B cell (primary cell): Measurements from ENCODE around the gene SIK3. TPM values are rescaled to one million over a fixed set of nuclear protein-coding genes. Genes with fewer than 3 reads are reported as not detected.

Experiments used
- ATAC-seq: fragments of 200-7000 bp; cut with Tn5 transposase; one replicate; pipeline ENCODE4 v1.10.0; 2021; ENCODE audit warnings: low read depth, mild to moderate bottlenecking, moderate number of reproducible peaks, moderate library complexity
- CTCF ChIA-PET: fragments of 350-600 bp; sonication (Branson Sonifier 250); formaldehyde crosslinking; loops from one replicate; lab custom pipeline; 2021; ENCODE audit warnings: antibody characterized with exemption, inconsistent platforms; lab: Charles Lee
- POLR2A ChIA-PET: fragments of 350-600 bp; sonication (Branson Sonifier 250); formaldehyde crosslinking; loops from one replicate; lab custom pipeline; 2021; ENCODE audit warnings: antibody characterized with exemption; lab: Charles Lee
- DNase-seq: peaks from one replicate; pipeline ENCODE4 v3.0.0; 2013
- H2AFZ ChIP-seq: 2 replicates; pipeline ENCODE4 v1.6.1; 2012; ENCODE audit warnings: mild to moderate bottlenecking, low read depth, low read length; ENCODE audit not compliant: insufficient read depth, poor library complexity, severe bottlenecking
- H3K27ac ChIP-seq, 2 donors: 1 replicate in 1 of 2; 2 replicates in 1 of 2; pipeline ENCODE4 v1.5.1; 2012 to 2013; ENCODE audit warnings: low read length in 2 of 2, mild to moderate bottlenecking in 2 of 2, moderate library complexity in 1 of 2
- H3K27me3 ChIP-seq, 4 experiments: fragments of 200-600 bp in 1 of 4; sonication (generic) in 1 of 4; replicated peaks in 1 of 4; 1 replicate in 2 of 4; 2 replicates in 2 of 4; pipeline versions ENCODE4 v1.6.1 to v1.7.0; 2013 to 2016; ENCODE audit warnings: low read length in 3 of 4, mild to moderate bottlenecking in 2 of 4, mixed read lengths in 1 of 4, moderate library complexity in 1 of 4; ENCODE audit not compliant: insufficient read depth in 4 of 4, control insufficient read depth in 3 of 4; ENCODE audit errors: control extremely low read depth in 1 of 4
- H3K36me3 ChIP-seq, 2 experiments: replicated peaks in 1 of 2; 1 replicate in 1 of 2; 2 replicates in 1 of 2; pipeline versions ENCODE4 v1.6.1 to v1.7.1; 2013; ENCODE audit warnings: low read length in 1 of 2; ENCODE audit not compliant: insufficient read depth in 2 of 2, control insufficient read depth in 1 of 2; ENCODE audit errors: control extremely low read depth in 1 of 2, extremely low read depth in 1 of 2
- H3K4me1 ChIP-seq, 2 donors: fragments of 200-600 bp in 1 of 2; sonication (generic) in 1 of 2; 1 replicate in 1 of 2; 2 replicates in 1 of 2; pipeline versions ENCODE4 v1.5.1 to v1.6.1; 2013 to 2017; ENCODE audit warnings: low read length in 2 of 2; ENCODE audit not compliant: control insufficient read depth in 2 of 2, insufficient read depth in 2 of 2
- H3K4me2 ChIP-seq: replicated peaks from 2 replicates; pipeline ENCODE3; 2012; ENCODE audit warnings: mild to moderate bottlenecking, low read depth, low read length; ENCODE audit not compliant: poor library complexity, severe bottlenecking
- H3K4me3 ChIP-seq, 5 experiments: fragments of 200-600 bp in 1 of 5; sonication (generic) in 1 of 5; 1 replicate in 3 of 5; 2 replicates in 2 of 5; pipeline versions ENCODE4 v1.5.1 to v1.7.0; 2011 to 2016; ENCODE audit warnings: low read length in 4 of 5, mild to moderate bottlenecking in 4 of 5, low read depth in 2 of 5, control low read depth in 1 of 5, moderate library complexity in 1 of 5; ENCODE audit not compliant: insufficient read depth in 1 of 5; ENCODE audit errors: control extremely low read depth in 1 of 5, extremely low read depth in 1 of 5
- H3K79me2 ChIP-seq: fragments of 200-600 bp; sonication (generic); one replicate; pipeline ENCODE4 v1.6.0; 2016; ENCODE audit warnings: low read length; ENCODE audit not compliant: control insufficient read depth, insufficient read depth
- H3K9ac ChIP-seq: fragments of 200-600 bp; sonication (generic); 2 replicates; pipeline ENCODE4 v1.6.1; 2017; ENCODE audit warnings: mild to moderate bottlenecking, low read length, moderate library complexity
- H3K9me3 ChIP-seq, 3 donors: one replicate each; pipeline versions ENCODE4 v1.6.1 to v1.7.1; 2013; ENCODE audit warnings: low read length in 2 of 3; ENCODE audit not compliant: control insufficient read depth in 2 of 3, insufficient read depth in 1 of 3; ENCODE audit errors: control extremely low read depth in 1 of 3
- H4K20me1 ChIP-seq: 2 replicates; pipeline ENCODE4 v1.6.0; 2012; ENCODE audit warnings: mild to moderate bottlenecking, low read length; ENCODE audit not compliant: insufficient read depth, control insufficient read depth, poor library complexity, severe bottlenecking
- H3K27ac Mint-ChIP-seq: one replicate; pipeline ENCODE4 v1.8.0; 2021; ENCODE audit warnings: mixed read lengths
- H3K27me3 Mint-ChIP-seq: one replicate; pipeline ENCODE4 v1.8.0; 2021; ENCODE audit warnings: mixed read lengths
- H3K4me1 Mint-ChIP-seq: one replicate; pipeline ENCODE4 v1.8.0; 2021; ENCODE audit warnings: mixed read lengths
- H3K4me3 Mint-ChIP-seq: one replicate; pipeline ENCODE4 v1.8.0; 2021; ENCODE audit warnings: mixed read lengths
- H3K9me3 Mint-ChIP-seq: one replicate; pipeline ENCODE4 v1.8.0; 2022; ENCODE audit warnings: mixed read lengths; ENCODE audit not compliant: insufficient read depth
- CTCF ChIP-seq: fragments of 200-600 bp; IDR thresholded peaks from one replicate; pipeline ENCODE4 v1.8.0; 2022; ENCODE audit warnings: antibody characterized with exemption, mild to moderate bottlenecking
- EZH2 ChIP-seq: IDR thresholded peaks from 2 replicates; pipeline ENCODE4 v1.6.1; 2012; ENCODE audit warnings: borderline replicate concordance, low read depth, mild to moderate bottlenecking, moderate library complexity, low read length; ENCODE audit not compliant: insufficient read depth, poor library complexity, severe bottlenecking
- WGBS: methylation state at CpG from one replicate; pipeline ENCODE4 v1.1.5; 2013; ENCODE audit warnings: missing lambda C conversion rate; ENCODE audit not compliant: insufficient coverage; 5-methylcytosine and 5-hydroxymethylcytosine counted together
- intact Hi-C: fragments of 100-400 bp; cut with micrococcal nuclease; formaldehyde crosslinking; loops from one replicate; pipeline ENCODE4 v1.10.0; 2022
- polyA plus RNA-seq: library from polyadenylated mRNA; depleted of rRNA; stranded (reverse); fragments of >200 nt; gene quantifications from 2 replicates; pipeline ENCODE4 v1.2.3, GENCODE V29; 2012
- total RNA-seq, 2 donors: library from RNA; stranded (reverse); fragments of 120-200 nt in 1 of 2; gene quantifications; 1 replicate in 1 of 2; 2 replicates in 1 of 2; pipeline versions ENCODE4 v1.2.3 to v1.2.4, GENCODE V29; 2013 to 2022

SIK3 gene
- total and polyA plus RNA-seq, 2 donors (not counting 1 experiment from before 2014, with no cell fraction given): 36.5 to 180 TPM

- Histone ChIP-seq H3K79me2 (peaks cover 97% of the 10 kb centered on the region), H3K27me3 (no peaks in the 10 kb centered on the region), H3K4me1 (peaks cover 30 to 42% of the 10 kb centered on the region in 2 donors), H3K27ac (peak overlapping the region in 1 of 2 donors; percentile 47), H3K4me2 (no peak overlapping the region), H2AFZ (no peak overlapping the region), H3K9ac (no peak overlapping the region), H4K20me1 (peaks cover 55% of the 10 kb centered on the region), H3K9me3 (no peaks in the 10 kb centered on the region), H3K4me3 (no peak overlapping the region), H3K36me3 (peaks cover 0 to 1% of the 10 kb centered on the region in 2 experiments)
- Mint-ChIP-seq H3K27me3 (no peaks in the 10 kb centered on the region), H3K9me3 (no peaks in the 10 kb centered on the region), H3K4me3 (no peak overlapping the region), H3K4me1 (peaks cover 66% of the 10 kb centered on the region), H3K27ac (no peak overlapping the region)
- CTCF ChIA-PET: interaction anchor here (0.9 kb wide), 1 partner anchor 62 kb away, joined by 4 read pairs; no protein-coding TSS in a partner anchor
- POLR2A ChIA-PET: interaction anchor here (0.5 kb wide), 1 partner anchor 13 kb away, joined by 8 read pairs; no protein-coding TSS in a partner anchor
- WGBS: 58% methylated on average over 4 of the region's 5 CpGs
- DNase-seq (no peak), ATAC-seq (no peak)
- intact Hi-C loops: no loop called here
- TF ChIP-seq EZH2 (no peak), CTCF (no peak)
These were observed 40.9 kb downstream of the SIK3 start for GRCh38 chr11:117057317-117057716.

- intact Hi-C loops: no loop called here
- Histone ChIP-seq H2AFZ (no peak overlapping the region), H4K20me1 (peaks cover 55% of the 10 kb centered on the region), H3K27me3 (no peaks in the 10 kb centered on the region), H3K4me1 (peaks cover 22 to 30% of the 10 kb centered on the region in 2 donors), H3K27ac (no peak overlapping the region), H3K9ac (no peak overlapping the region), H3K9me3 (no peaks in the 10 kb centered on the region), H3K4me3 (no peak overlapping the region), H3K36me3 (peaks cover 0 to 1% of the 10 kb centered on the region in 2 experiments), H3K79me2 (peaks cover 97% of the 10 kb centered on the region), H3K4me2 (no peak overlapping the region)
- Mint-ChIP-seq H3K27me3 (no peaks in the 10 kb centered on the region), H3K9me3 (no peaks in the 10 kb centered on the region), H3K27ac (no peak overlapping the region), H3K4me3 (no peak overlapping the region), H3K4me1 (peaks cover 55% of the 10 kb centered on the region)
- DNase-seq: no peak
- ATAC-seq: no peak
- WGBS: 96% methylated on average over 5 of the region's 5 CpGs
- ChIA-PET CTCF (no interaction called here), POLR2A (no interaction called here)
- TF ChIP-seq CTCF: no peak
- no peak for TF ChIP-seq EZH2
These were observed 42.8 kb downstream of the SIK3 start for GRCh38 chr11:117055469-117055868.
